HL-60 (cell line): ENCODE data around the gene SUSD2.
"Not testable (repeated sequence)": the region's sequence is repeated elsewhere in the genome, so short reads cannot be mapped to it uniquely, and the experiment has no call there.

Experiments used
- DNase-seq, 2 experiments: peaks; one replicate each; pipeline ENCODE4 v3.0.0-alpha.2; 2010 to 2020; ENCODE audit warnings: low read depth in 1 of 2, low spot score in 1 of 2
- H3K27ac ChIP-seq: fragments of 250-450 bp; sonication (Bioruptor Pico); replicated peaks from 2 replicates; pipeline ENCODE4 v1.5.1; 2020; ENCODE audit warnings: mild to moderate bottlenecking, moderate library complexity
- H3K27me3 ChIP-seq: fragments of 250-450 bp; sonication (Bioruptor Pico); 2 replicates; pipeline ENCODE4 v1.5.1; 2021; ENCODE audit warnings: mild to moderate bottlenecking, moderate library complexity; ENCODE audit not compliant: insufficient read depth, poor library complexity, severe bottlenecking
- H3K4me3 ChIP-seq: replicated peaks from 2 replicates; pipeline ENCODE4 v1.5.1; 2011; ENCODE audit warnings: mild to moderate bottlenecking, control low read depth, low read length; ENCODE audit not compliant: insufficient read depth
- GABPA ChIP-seq: IDR thresholded peaks from 2 replicates; pipeline ENCODE4 v1.6.1; 2012; ENCODE audit warnings: low read depth
- POLR2AphosphoS5 ChIP-seq: IDR thresholded peaks from 2 replicates; pipeline ENCODE4 v1.6.1; 2012; ENCODE audit warnings: low read depth

The SUSD2 gene

GRCh38 chr22:24236656-24237055 is 55.4 kb downstream of the SUSD2 start:
- no peak overlapping the region for H3K27ac ChIP-seq
- no peak for TF ChIP-seq GABPA
- TF ChIP-seq POLR2AphosphoS5, result no peak

GRCh38 chr22:24238101-24238694 is 56.9 kb downstream of the SUSD2 start:
- not testable (repeated sequence) for H3K4me3 ChIP-seq, H3K27ac ChIP-seq, DNase-seq, H3K27me3 ChIP-seq

More at GRCh38 chr22:24236656-24237055, 55.4 kb downstream of the SUSD2 start:
- no peaks in the 10 kb centered on the region for H3K27me3 ChIP-seq
- no peak for DNase-seq
- H3K4me3 ChIP-seq, result no peak overlapping the region
